IPS DF 6.9 (cell line): Measurements from ENCODE around the gene RBM7.

Experiments
- DNase-seq: peaks from one replicate; pipeline ENCODE4 v3.0.0-alpha.2; 2013; ENCODE audit warnings: low read depth, low spot score
- H3K27ac ChIP-seq: one replicate; pipeline ENCODE4 v1.5.1; 2013; ENCODE audit warnings: low read length, control low read depth
- H3K27me3 ChIP-seq: 2 replicates; pipeline ENCODE4 v1.6.1; 2013; ENCODE audit warnings: mild to moderate bottlenecking, low read length; ENCODE audit not compliant: control insufficient read depth, insufficient read depth
- H3K36me3 ChIP-seq: 2 replicates; pipeline ENCODE4 v1.6.1; 2013; ENCODE audit warnings: low read length; ENCODE audit not compliant: control insufficient read depth, insufficient read depth
- H3K4me1 ChIP-seq: 2 replicates; pipeline ENCODE4 v1.6.1; 2013; ENCODE audit warnings: low read length; ENCODE audit not compliant: control insufficient read depth, insufficient read depth
- H3K4me3 ChIP-seq: 2 replicates; pipeline ENCODE4 v1.5.1; 2013; ENCODE audit warnings: mild to moderate bottlenecking, low read length
- H3K9me3 ChIP-seq: 2 replicates; pipeline ENCODE4 v1.6.1; 2013; ENCODE audit warnings: low read length, inconsistent platforms; ENCODE audit not compliant: control insufficient read depth, insufficient read depth
- WGBS: extraction: QIAGEN DNeasy Blood & Tissue Kit; methylation state at CpG from one replicate; pipeline ENCODE4 v1.1.7; 2013; ENCODE audit warnings: mixed read lengths, missing lambda C conversion rate; ENCODE audit not compliant: insufficient read length, insufficient coverage; 5-methylcytosine and 5-hydroxymethylcytosine counted together

Gene RBM7

DNA sequence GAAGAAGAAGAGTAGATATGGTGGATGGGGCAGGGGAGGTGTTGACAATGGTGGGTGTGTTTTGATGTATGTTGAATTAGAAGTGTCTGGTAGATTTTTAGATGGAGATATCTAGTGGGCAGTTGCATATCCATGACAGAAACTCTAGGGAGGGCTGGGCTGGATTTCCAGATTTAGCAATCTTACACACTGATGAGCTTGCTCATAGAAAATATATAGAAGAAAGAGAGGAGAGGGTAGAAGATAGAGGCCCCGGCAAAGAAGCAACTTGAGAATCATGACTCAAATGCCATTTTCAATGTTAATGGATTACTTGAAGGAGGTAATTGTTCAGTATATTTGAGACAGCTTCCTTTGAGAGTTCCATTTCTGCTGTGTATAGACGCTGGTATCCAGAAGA is 47.0 kb downstream of the RBM7 start:
- Histone ChIP-seq H3K27me3 (no peaks in the 10 kb centered on the region), H3K9me3 (no peaks in the 10 kb centered on the region; the same call in 1 of the 2 replicates), H3K27ac (no peak overlapping the region), H3K4me3 (no peak overlapping the region), H3K4me1 (no peaks in the 10 kb centered on the region), H3K36me3 (peaks cover 10% of the 10 kb centered on the region; the same call in 1 of the 2 replicates)
- no CpG with 5 or more reads among the region's 2 CpGs for WGBS
- no peak for DNase-seq

DNA sequence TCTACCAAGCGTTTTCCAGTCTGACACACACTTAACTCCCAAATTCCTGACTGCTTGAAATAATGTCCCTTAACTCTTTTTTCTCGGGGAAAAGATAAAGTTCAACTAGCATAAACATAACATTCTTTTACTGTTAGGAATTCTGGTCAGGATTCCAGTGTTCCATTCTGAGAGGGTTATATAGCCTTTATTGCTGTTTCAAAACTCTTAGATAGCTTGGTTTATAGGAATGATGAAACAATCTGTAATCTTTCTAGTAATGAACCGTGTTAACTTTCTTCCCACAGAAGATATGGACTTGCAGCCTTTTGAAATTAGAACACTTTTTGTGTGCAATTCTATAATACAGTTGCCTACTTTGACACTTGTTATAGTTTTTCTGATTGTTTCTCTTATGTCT is 47.4 kb downstream of the RBM7 start:
- H3K36me3 ChIP-seq: peaks cover 10% of the 10 kb centered on the region; the same call in 1 of the 2 replicates
- no peaks in the 10 kb centered on the region for H3K4me1 ChIP-seq
- H3K9me3 ChIP-seq: no peaks in the 10 kb centered on the region; the same call in 1 of the 2 replicates
- no peak overlapping the region for H3K4me3 ChIP-seq
- no peaks in the 10 kb centered on the region for H3K27me3 ChIP-seq
- DNase-seq: no peak
- no CpG with 5 or more reads among the region's 3 CpGs for WGBS
- H3K27ac ChIP-seq: no peak overlapping the region

DNA sequence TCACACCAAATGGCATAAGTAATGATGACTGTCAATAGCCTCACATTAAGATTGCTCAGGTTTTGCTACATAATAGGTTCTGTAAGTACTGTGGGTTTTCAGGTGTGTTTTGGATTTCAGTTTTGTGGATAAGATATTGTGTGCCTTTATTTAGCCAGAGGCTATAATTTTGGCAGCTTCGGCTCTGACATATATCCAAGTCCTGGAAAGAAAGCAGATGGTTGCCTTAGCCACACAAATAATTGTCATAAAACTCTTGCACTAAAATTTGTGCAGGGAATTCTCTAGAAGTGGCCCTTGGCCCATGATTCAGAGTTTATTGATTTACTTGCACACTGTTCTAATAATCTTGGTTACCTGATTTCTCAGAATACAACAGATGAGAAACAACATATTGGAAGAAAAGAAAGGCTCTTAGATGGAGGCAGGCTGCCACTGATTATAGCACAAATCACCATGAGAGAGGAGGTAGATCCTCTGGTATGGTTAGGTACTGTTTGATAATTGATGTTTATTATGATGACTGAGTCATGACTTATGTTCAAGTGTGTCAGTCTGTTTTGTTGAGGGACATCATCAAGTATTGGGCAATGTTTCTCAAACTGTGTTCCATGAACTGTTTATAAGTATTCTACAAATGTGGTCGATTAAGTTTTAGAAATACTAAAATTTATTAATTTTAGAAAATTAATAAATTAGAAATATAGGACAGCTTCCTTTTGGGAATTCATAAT is 48.5 kb downstream of the RBM7 start:
- Histone ChIP-seq H3K36me3 (peaks cover 10% of the 10 kb centered on the region; the same call in 1 of the 2 replicates), H3K27me3 (no peaks in the 10 kb centered on the region), H3K4me1 (no peaks in the 10 kb centered on the region), H3K27ac (no peak overlapping the region), H3K4me3 (no peak overlapping the region), H3K9me3 (no peaks in the 10 kb centered on the region; the same call in 1 of the 2 replicates)
- no CpG with 5 or more reads among the region's 2 CpGs for WGBS
- no peak for DNase-seq

DNA sequence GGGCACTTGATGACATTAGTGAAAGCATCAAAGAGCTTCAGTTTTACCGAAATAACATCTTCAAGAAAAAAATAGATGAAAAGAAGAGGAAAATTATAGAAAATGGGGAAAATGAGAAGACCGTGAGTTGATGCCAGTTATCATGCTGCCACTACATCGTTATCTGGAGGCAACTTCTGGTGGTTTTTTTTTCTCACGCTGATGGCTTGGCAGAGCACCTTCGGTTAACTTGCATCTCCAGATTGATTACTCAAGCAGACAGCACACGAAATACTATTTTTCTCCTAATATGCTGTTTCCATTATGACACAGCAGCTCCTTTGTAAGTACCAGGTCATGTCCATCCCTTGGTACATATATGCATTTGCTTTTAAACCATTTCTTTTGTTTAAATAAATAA is 49.4 kb downstream of the RBM7 start:
- H3K27ac ChIP-seq: no peak overlapping the region
- WGBS: 100% methylated on average over 1 of the region's 6 CpGs
- H3K36me3 ChIP-seq: peaks cover 10% of the 10 kb centered on the region; the same call in 1 of the 2 replicates
- no peaks in the 10 kb centered on the region for H3K4me1 ChIP-seq
- DNase-seq: no peak
- H3K4me3 ChIP-seq: no peak overlapping the region
- no peaks in the 10 kb centered on the region; the same call in 1 of the 2 replicates for H3K9me3 ChIP-seq
- H3K27me3 ChIP-seq: no peaks in the 10 kb centered on the region

DNA sequence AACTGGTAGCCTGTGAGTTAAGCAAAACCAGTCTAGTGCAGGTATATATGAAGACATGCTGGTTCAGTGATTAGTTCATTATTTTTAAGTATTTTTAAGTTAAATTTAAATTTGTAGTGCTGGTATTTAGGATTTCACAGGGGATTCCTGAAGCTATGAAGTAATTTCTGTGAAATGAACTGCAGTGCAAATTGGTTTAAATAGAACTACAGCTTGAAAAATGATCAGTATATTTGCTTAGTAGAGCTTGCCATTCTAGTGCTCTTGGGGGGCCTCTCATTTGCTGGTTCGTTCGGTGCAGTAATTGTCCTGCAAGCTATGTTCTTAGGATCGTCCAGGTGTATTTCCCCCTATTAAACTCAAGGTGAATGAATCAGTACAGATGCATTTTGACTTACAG is 51.9 kb downstream of the RBM7 start:
- no peaks in the 10 kb centered on the region; the same call in 1 of the 2 replicates for H3K9me3 ChIP-seq
- no CpG with 5 or more reads among the region's 3 CpGs for WGBS
- H3K27me3 ChIP-seq: no peaks in the 10 kb centered on the region
- no peak overlapping the region for H3K4me3 ChIP-seq
- DNase-seq: no peak
- H3K36me3 ChIP-seq: peaks cover 10% of the 10 kb centered on the region; the same call in 1 of the 2 replicates
- H3K27ac ChIP-seq: no peak overlapping the region
- H3K4me1 ChIP-seq: no peaks in the 10 kb centered on the region
